ENCODE data around the gene ST8SIA6. TPM values are rescaled to one million over a fixed set of nuclear protein-coding genes. Genes with fewer than 3 reads are reported as not detected.
"Not testable (repeated sequence)": the region's sequence is repeated elsewhere in the genome, so short reads cannot be mapped to it uniquely, and the experiment has no call there.

Gene ST8SIA6
- total RNA-seq, 1 donor from 2014 or later, result 0.79 TPM

DNA sequence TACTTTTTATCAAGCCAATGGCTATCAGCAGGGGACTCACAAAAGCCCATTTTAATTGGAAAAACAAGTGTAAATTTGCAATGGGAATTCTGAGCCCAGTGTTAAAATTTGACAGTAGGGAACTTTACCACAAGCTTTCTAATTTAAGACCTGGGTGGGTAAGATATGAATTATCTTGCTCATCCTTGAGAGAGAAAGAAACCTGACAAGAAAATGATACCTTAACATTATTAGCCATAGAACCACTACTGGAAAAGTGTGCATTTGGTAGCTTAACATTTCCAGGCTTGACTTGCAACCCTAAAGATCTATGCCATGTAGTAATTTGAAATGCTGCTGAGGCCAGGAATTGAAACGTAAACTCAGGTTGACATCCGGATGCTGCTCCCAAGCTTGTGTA, 2.7 kb upstream of the ST8SIA6 start:
- no peak for DNase-seq (ENCODE audit: low read depth, low spot score)

DNA sequence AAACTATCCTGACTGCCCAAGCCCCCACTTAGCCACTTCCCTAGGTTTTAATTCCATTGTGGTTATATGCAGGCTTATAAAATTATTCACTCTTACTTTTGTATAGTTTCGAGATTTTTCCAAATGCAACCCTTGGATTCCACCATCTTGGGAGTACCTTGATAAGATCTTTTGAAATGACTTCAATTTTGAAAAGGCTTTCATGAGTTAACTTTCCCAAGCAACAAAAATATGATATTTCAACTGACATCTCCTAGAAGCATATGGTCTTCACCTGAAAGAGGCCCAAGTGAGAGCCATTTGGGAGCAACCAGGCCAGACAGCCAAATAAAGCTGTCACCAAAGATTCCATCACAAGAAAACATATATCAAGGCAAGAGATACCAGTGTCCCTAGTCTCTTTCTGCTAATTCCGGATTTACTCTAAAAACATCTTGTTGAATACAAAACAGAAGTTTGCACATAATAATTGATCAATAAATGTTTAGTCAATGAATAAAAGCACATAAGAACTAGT, 1.7 kb upstream of the ST8SIA6 start:
- no peak for DNase-seq (ENCODE audit: low read depth, low spot score)

DNA sequence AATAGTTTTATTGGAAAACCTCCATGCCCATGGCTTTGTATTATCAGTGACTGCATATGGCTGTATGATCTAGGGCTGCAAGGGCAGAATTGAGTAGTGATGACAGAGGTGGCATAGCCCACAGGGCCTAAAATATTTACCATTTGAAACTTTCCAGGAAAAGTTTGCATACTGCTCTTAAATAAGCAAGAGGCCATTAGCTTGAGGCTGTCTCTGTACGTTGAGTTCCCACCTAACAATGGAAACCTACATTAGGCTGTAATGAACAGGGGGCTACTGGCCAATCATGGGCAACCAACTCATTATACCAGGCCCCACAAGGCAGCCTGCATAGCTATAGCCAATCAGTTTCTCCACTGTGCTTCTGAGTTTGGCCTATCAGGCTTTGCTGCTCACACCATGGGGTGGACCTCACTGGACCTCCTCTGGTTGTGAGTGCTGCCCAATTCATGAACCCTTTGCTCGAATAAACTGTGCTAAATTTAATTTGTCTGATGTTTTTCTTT, 673 bp upstream of the ST8SIA6 start:
- DNase-seq (ENCODE audit: low read depth, low spot score), result no peak

DNA sequence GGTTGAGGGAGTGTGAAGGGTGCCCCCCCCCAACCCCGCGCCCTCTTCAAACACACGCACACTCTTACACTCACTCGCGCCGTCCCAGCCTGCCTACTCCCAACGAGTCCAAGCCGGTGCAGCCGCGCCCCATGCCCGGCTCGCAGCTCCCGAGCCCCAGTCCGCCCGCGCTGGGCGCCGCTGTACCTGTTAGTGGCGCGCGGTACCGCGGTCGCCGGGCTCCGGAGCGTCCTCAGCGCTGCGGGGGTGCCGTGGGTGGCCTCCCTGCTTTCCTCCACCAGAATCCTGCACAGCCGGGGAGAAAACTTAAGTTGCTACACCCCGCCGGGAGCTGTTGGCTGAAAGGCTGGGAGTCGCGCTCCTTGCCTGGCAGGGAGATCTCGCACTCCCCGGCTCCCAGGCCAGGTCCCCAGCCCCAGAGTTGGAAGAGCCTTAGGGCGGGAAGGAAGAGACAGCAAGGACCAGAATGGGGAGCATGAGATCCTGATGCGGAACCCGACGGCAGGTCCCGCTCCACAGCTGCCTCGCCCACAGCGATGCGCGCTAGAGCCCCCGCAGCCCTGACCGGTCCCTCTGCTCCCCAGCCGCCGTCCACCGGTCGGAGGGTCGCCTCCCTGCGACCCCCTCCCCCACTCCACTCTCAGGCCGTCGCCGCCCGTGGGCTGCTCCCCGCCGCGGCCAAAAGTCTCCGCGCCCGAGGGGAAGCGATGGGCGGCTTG, 863 bp downstream of the ST8SIA6 start:
- DNase-seq (ENCODE audit: low read depth, low spot score), result no peak

DNA sequence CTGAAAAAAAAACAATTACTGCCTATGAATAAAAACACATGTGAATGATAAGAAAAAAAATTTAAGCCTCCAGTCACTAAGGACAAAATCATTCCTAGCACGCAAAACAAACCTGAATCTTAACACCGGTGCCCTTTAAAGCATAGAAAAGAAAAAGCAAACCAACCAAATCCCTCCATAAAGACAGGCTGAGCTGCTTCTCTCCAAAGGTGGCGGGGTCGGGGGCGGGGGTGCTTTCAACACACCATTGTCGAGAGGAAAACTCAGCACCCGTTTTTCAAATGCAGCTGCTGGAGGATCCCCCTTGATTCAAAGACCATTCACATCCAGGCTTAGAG, 1.4 kb downstream of the ST8SIA6 start:
- DNase-seq (ENCODE audit: low read depth, low spot score), result no peak

DNA sequence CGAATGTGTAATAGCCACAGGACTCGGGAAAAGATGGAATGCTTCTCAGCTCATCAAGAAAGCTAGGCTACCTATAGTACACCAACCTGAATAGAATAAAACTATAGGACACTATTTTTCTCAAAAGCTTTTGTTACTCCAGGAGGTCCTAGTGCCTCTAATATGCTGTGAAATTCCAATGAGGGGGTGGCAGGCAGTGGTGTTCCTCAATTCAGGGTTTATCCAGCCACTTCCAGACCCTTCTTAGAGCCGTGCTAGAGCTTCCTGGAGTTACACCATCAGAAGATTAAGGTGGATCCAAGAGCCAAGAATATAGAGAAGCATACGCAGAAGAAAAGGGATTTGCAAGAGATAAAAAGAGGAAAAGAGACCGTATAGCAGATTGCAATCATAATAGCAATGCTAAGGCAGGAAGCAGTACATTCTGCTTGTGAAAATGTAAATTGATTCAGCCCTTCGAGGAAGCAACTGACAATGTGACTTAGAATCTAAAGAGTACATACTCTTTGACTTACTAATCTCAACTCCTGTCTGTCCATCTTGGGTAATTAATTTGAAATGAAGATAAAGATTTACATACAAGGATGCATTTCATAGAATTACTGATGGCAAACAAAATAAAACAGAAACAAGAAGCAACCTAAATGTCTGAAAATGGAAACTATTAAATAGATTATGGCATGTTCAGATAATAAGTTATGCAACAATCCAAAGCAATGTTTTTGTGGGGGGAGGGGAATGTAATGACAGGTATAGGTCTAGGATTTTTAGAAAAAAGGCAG, 2.1 kb downstream of the ST8SIA6 start:
- DNase-seq (ENCODE audit: low read depth, low spot score), result no peak

DNA sequence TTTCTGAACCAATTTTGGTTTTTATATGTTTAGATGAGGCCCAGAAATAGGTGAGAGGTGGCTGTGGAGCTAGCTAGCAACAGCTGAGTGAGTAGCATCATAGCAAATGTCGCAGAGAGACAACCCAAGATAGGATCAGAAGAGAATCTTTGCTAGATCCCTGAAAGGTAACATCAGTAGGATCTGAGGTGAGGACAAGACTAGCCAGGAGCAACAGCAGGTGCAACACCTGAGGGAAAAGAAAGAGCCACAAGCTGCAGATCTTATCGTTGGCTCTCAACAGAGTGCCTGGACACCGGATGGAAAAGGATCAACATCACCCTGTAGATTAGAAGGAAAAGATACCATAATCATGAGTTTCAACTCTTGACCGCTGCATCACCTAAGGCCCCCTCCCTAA, 4.4 kb downstream of the ST8SIA6 start:
- no peak for DNase-seq (ENCODE audit: low read depth, low spot score)

DNA sequence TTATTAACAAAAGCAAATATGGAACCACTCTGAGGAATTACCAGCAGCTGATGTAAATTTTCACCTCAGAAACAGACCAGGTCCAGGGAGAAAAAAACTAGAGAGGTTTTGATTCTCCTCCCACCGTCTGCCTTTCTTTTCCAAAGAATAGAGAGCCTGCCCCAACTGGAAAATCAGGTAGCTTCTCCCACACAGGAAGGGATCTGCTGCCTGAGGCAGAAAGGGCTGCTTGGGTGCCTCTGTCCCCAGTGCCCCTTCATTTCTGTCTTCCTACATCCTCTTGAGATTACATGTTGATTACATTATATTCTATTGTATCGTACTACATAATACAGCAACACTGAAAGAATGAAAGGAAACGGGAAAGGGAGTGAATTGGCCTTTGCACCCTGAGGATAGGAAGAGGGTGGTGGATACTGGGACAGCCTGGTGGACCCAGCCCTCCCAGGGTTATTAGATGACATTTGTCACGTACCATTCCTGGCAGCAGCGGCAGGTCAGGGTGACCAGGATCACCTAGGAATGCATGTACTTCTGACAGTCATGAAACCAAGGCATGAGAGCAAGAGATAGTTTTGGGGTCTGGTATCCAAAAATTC, 8.9 kb downstream of the ST8SIA6 start:
- DNase-seq (ENCODE audit: low read depth, low spot score), result no peak

DNA sequence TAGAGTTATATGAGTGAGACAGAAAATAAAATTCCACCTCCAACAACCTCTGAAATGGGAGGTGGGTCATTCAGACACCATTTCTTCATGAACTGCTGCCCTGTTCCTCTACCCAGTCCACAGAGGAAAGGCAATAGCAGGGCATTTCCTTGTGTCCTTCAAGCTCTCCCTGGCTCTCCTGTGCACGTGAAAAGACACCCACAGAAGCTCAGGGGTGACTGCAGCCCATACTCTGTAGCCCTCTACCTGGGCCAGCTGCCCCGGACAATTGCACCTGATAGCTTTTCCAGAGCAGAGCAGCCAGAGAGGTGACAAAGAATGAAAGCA, 10.0 kb downstream of the ST8SIA6 start:
- DNase-seq (ENCODE audit: low read depth, low spot score), result no peak

DNA sequence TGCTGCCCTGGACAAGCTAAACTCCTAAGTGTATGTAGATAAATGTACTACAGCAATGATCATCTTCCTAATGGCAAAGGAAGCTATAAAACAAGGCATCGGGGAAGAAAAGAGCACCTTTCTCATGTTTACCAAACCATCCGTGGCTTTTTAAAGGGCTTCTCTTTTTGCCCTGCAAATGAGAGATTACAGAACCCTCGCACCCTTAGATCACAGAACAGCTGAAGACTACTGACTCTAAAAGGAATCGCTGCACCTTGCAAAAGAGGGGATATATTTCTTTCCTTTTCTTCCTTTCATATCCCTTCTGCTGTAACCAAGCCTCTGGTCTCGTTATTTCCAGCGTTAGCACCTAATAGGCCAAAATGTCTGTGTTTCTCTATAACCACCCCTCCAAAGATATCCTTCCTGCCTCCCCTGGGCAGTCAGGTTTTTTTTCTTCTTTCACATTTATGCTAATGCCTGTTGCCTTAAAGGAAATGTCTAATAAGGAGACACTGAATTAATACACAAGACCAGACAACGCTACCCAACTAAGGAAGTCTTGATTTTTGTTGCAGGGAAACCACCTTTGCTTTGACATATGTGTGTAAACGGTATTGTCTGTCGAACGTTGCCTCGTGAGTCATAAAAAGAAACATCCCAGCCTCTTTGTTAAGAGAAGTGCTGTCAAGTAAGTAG, 10.5 kb downstream of the ST8SIA6 start:
- no peak for DNase-seq (ENCODE audit: low read depth, low spot score)

DNA sequence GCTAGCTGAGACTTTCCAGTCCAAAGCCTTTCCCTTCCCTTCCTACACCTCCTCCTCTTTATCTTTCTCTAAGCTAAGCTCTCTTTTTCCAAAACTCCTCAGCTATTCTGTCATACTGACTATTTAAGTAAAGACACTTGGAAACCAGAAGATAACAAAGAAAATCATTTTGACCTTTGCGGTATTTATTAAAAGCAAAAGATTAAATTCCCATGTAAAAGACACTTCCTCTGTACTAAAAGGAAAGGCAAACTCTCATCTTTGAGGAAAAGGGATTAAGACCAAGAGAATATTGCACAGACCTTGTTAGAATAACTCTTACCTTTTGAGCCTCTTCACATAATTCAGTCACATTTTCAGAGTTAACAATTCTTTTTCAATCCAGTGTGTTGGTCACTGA, 15.8 kb downstream of the ST8SIA6 start:
- no peak for DNase-seq (ENCODE audit: low read depth, low spot score)

DNA sequence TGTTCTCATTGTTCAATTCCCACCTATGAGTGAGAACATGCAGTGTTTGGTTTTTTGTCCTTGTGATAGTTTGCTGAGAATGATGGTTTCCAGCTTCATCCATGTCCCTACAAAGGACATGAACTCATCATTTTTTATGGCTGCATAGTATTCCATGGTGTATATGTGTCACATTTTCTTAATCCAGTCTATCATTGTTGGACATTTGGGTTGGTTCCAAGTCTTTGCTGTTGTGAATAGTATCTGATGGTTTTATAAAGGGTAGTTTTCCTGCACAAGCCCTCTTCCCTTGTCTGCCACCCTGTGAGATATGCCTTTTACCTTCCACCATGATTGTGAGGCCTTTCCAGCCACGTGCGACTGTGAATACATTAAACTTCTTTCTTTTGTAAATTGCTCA, 17.8 kb downstream of the ST8SIA6 start:
- not testable (repeated sequence) for DNase-seq (ENCODE audit: low read depth, low spot score)

DNA sequence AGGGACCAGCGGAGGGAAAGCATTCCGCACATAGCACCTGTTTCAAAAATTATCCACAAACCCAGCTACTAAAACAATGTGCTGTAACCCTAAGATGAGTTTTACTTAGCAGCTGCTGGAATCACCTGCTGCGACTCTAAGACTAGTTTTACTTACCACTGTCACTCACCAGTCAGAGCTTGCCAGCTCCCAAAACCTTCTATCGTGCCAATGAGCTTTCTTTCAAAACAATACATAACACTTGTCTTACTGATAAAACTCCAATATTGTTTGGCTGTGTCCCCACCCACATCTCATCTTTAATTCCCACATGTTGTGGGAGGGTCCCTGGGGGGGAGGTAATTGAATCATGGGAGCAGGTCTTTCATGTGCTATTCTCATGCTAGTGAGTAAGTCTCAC, 18.4 kb downstream of the ST8SIA6 start:
- DNase-seq (ENCODE audit: low read depth, low spot score), result no peak

DNA sequence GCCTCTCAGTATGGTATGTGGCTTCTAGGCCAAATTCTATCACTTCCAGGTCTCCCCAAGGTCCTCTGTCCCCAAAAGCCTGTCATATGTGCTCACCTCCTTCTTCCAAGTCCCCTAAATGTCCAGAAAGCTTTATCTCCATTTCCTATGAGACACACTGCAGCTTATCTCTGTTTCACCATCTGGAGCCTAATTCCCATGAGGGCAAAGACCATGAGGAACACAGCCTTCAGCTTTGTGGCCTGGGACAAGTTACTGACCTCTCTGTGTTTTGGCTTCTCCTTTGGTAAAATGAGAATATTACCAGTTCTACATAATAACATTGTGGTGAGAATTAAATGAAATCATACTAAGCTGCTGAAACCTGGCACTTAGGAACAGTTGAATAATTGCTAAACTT, 19.2 kb downstream of the ST8SIA6 start:
- no peak for DNase-seq (ENCODE audit: low read depth, low spot score)

DNA sequence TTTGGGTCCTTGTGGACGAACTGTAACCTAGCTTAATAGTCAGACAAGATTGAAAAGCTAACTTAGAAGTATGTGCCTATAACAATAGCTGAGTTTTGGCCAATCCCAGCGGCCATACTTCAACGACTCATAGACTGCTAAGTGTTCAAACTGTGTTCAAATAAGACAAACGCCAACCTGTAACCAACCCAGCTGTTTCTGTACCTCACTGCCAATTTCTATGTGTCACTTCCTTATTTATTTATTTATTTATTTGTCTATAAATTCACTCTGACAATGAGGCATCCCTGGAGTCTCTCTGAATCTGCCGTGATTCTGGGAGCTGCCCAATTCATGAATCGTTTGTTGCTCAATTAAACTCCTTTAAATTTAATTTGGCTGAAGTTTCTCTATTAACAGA, 21.7 kb downstream of the ST8SIA6 start:
- DNase-seq (ENCODE audit: low read depth, low spot score), result no peak

DNA sequence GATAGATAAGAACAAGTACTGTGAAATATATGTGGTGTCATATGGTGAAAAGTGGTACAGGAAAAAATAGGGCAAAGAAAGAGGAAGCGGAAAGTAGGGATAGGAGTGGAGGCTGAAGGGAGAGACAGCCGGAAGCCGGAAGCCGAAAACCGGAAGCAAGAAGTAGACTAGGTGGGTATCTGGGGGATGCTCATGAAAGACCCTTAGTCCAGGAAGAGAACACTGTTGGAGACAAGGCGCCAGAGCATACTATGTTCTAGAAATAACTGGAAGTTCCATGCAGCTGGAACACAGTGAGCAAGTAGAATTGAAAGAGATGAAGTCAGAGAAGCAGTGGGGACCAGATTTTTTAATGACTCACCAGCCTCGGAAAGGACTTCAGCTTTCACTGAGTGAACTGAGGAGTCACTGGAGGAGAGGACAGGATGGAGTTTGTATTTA, 22.5 kb downstream of the ST8SIA6 start:
- DNase-seq (ENCODE audit: low read depth, low spot score), result no peak

DNA sequence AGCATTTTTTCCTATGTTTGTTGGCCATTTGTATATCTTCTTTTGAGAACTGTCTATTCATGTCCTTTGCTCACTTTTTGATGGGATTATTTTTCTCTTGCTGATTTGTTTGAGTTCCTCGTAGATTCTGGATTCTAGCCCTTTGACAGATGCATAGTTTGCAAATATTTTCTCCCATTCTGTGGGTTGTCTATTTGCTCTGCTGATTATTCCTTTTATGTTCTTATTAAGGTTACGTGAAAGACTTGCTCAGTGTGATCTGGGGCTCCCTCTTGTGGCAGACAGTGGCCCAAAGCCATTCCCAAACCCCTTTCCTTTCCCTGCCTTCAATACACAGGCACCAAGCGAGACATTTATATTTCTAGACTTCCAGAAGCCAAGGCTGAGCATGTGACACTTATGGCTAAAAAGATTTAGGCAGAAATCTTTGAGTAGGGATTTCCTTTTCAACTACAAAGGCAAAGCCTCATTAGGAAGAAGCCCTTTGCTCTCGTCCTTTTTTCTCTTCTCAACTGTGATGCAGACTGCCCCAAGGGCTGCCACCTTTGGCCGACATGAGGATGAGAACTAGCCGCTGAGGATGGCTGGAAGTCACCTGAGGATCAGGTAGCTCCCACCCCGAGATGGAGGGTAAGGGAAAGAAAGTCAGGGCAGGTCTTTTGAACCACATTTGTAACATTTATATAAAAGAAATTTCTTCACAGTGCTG, 23.6 kb downstream of the ST8SIA6 start:
- DNase-seq (ENCODE audit: low read depth, low spot score), result no peak

DNA sequence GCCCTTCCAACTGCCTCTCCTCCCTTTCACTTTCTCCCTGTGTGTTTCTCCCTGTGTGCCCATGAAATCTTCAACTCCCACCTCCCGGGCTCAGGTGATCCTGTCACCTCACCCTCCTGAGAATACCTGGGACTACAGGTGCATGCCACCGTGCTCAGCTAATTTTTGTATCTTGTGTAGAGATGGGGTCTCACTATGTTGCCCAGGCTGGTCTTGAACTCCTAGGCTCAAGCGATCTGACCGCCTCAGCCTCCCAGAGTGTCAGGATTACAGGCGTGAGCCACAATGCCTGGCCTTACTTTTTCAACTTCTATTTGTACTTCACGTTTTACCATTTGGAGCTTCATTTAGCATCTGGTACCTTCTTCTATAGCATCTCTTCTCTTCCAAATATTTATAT, 24.9 kb downstream of the ST8SIA6 start:
- DNase-seq (ENCODE audit: low read depth, low spot score), result no peak

DNA sequence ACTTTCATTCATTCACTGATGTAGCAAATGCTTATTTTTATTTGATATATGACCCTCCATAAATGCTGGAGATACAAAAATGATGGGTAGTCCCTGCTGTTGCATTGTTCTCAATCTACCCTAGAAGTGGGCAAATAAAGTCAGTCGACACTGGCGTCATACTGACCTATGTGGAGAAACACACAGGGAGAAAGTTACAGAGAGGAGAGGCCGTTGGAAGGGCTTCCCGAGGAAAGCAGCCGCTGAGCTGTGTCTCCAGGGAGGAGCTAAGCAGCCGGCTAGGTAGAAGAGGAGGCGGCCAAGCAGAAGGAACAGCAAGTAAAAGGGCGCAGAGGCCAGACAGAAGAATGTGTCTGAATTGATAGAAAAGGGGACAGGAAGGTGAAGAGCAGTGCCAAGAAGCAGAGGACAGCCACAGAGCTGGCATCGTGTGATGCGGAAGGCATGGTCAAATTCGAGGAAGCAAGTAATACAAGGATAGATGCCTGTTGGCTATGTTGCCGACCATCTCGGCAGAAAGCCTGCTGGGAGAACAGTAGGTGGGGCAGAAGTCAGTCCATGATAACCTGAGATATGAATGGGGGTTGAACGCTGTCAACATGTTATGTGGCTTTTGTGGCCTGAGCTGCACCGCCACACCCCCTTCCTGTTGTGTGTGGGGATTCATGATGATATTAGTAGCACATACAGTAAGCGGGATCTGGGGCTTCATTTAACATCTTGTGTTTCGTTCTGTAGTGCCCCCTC, 25.9 kb downstream of the ST8SIA6 start:
- no peak for DNase-seq (ENCODE audit: low read depth, low spot score)

DNA sequence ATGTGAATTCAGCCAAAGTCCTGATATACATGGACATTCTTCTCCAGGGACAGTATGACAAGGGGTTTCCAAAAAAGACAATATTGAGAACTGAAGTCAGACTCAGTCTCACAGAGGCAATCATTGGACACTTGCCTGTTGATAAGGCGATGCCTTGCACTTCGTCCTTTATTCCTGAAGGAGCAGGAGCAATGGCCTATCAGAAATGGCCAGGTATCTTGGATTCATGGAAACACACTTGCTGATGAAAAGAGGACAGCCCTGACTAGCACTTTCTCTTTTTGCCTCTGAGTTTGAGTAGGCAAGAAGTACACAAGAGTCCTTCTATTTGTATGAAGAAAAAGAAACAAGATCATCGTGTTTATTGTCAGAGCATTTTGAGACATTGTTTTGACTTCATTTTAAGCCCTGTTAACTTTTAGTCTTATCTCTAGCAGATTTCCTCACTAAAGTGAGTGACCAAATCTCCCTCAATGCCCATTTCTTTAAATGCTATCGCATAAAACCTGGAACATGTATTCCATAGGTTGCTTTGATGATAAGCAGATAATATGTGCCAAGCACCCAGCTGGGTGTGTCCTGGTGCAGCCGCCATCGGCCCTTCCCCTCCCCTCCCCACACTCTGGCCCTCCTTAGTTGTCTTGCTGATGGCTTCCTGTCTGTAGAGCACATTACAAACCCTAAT, 26.6 kb downstream of the ST8SIA6 start:
- no peak for DNase-seq (ENCODE audit: low read depth, low spot score)

Data from pulmonary artery endothelial cell (primary cell).